Neural progenitor cell (in vitro differentiated cells): ENCODE measurements around the gene ST7L.

Source experiments
- EZH2phosphoT487 ChIP-seq: fragments of 200-600 bp; sonication (generic); IDR thresholded peaks from 2 replicates; pipeline ENCODE4 v1.6.1; 2017; ENCODE audit warnings: antibody characterized with exemption
- TF ChIP-seq, protein P1 (sequence below): fragments of 200-600 bp; sonication (generic); IDR thresholded peaks from 2 replicates; pipeline ENCODE4 v1.5.1; 2017; ENCODE audit warnings: antibody characterized with exemption, mild to moderate bottlenecking

DNA sequence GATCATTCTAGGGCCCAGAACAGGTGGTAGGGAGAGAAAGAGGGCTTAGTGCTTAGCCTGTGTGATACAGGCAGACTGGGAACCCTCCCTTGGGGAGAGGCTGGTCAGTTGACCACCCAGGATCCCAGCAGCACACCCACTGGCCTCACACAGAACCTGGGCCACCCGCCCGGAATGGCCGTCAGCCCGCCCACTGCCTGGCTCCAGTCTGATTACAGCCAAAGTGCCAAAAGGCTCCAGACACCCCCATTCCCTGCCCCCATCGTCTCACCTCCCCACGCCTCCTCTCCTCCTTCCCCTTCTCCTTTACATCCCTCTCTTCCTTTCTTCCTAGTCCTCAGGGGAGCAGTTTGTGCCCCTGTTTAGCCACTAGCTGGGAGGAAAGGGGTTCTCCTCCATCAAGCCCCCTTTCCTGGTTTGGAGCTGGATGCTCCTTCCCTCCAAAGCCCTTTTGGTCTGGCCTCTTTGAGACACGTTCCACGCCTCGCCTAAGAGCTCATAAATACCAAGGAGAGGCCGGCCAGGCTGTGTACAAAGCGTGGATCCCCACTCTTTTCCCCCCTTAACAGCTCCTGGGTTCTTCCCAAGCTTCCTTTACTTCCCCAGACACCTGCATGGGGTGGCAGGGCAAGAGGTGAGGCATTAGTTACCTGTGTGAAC, 114.8 kb downstream of the ST7L start:
- TF ChIP-seq, protein P1, sequence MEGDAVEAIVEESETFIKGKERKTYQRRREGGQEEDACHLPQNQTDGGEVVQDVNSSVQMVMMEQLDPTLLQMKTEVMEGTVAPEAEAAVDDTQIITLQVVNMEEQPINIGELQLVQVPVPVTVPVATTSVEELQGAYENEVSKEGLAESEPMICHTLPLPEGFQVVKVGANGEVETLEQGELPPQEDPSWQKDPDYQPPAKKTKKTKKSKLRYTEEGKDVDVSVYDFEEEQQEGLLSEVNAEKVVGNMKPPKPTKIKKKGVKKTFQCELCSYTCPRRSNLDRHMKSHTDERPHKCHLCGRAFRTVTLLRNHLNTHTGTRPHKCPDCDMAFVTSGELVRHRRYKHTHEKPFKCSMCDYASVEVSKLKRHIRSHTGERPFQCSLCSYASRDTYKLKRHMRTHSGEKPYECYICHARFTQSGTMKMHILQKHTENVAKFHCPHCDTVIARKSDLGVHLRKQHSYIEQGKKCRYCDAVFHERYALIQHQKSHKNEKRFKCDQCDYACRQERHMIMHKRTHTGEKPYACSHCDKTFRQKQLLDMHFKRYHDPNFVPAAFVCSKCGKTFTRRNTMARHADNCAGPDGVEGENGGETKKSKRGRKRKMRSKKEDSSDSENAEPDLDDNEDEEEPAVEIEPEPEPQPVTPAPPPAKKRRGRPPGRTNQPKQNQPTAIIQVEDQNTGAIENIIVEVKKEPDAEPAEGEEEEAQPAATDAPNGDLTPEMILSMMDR: no peak
- TF ChIP-seq EZH2phosphoT487: no peak
